ENCODE measurements around the gene KBTBD6. TPM values are rescaled to one million over a fixed set of nuclear protein-coding genes. Genes with fewer than 3 reads are reported as not detected.

KBTBD6 gene
- total RNA-seq, 2 experiments from 2014 or later: 8.3 to 11.1 TPM

DNA sequence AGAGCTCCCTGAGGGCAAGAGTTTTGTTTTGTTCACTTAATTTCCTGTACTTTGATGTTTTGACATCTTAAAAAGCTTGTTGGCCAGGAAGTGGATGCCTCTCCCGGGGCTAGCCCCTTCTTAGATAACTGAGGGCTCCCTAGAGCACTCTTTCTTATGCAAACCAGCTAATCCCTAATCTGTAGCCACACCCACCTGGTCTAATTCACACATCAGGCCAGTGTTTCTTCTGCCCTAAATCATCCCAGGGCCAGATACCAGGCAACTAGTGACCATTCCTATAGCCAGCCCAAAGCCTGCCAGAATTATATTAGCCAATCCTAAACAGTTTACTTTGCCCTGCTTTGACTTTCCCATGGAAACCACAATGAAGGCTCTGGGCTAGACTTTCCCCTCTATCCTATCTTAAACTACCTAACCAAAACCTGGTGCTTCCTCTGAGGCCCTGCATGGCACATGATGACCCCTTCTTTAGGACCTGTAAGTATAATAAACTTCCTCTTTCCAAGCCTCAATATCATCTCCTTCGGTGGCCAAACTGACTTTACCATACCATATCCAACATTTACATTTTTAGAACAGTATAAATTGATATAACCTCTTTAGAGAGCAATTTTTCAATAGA lies 46.5 kb downstream of the KBTBD6 start:
- CTCF ChIA-PET (ENCODE audit: unreplicated experiment): no interaction called here

DNA sequence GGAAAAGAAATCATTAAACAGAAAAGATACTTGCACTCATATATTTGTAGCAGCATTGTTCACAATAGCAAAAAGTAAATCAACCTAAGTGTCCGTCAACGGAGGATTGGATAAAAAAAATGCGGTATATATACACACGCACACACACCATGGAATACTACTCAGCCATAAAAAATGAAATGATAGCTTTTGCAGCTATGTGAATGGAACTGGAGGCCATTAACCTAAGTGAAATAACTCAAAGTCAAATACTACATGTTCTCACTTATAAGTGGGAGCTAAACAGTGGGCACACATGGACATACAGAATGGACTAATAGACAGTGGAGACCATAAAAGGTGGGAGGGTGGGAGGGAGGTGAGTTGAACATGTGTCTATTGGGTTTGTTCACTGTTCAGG lies 52.9 kb downstream of the KBTBD6 start:
- DNase-seq (ENCODE audit: low spot score): no peak
- Histone ChIP-seq H3K27ac (ENCODE audit: low read depth, low read length, poor library complexity, severe bottlenecking) (no peak overlapping the region), H3K4me2 (ENCODE audit: low read length) (no peak overlapping the region), H3K4me1 (ENCODE audit: insufficient read depth, low read length, poor library complexity, severe bottlenecking) (no peaks in the 10 kb centered on the region), H3K4me3 (ENCODE audit: low read depth, low read length, poor library complexity, severe bottlenecking) (no peak overlapping the region), H3K9me2 (ENCODE audit: insufficient read depth, low read length) (no peaks in the 10 kb centered on the region), H3K9me3 (ENCODE audit: low read length) (no peaks in the 10 kb centered on the region), H4K20me1 (ENCODE audit: insufficient read depth, low read length) (no peaks in the 10 kb centered on the region), H2AFZ (ENCODE audit: low read length) (no peak overlapping the region), H3K36me3 (ENCODE audit: insufficient read depth, low read length) (peaks cover 58% of the 10 kb centered on the region), H3K79me2 (ENCODE audit: insufficient read depth, low read depth, low read length) (no peaks in the 10 kb centered on the region)
- intact Hi-C loops (cut with micrococcal nuclease; ENCODE audit: unreplicated experiment): loop anchor here (10.0 kb wide), 1 partner anchor 575 kb away; no protein-coding TSS in a partner anchor
- no TSS peak for BruUV-seq (replicated peaks)
- POLR2A ChIA-PET: no interaction called here
- CTCF ChIA-PET (ENCODE audit: unreplicated experiment): no interaction called here
- TF ChIP-seq, protein P1, sequence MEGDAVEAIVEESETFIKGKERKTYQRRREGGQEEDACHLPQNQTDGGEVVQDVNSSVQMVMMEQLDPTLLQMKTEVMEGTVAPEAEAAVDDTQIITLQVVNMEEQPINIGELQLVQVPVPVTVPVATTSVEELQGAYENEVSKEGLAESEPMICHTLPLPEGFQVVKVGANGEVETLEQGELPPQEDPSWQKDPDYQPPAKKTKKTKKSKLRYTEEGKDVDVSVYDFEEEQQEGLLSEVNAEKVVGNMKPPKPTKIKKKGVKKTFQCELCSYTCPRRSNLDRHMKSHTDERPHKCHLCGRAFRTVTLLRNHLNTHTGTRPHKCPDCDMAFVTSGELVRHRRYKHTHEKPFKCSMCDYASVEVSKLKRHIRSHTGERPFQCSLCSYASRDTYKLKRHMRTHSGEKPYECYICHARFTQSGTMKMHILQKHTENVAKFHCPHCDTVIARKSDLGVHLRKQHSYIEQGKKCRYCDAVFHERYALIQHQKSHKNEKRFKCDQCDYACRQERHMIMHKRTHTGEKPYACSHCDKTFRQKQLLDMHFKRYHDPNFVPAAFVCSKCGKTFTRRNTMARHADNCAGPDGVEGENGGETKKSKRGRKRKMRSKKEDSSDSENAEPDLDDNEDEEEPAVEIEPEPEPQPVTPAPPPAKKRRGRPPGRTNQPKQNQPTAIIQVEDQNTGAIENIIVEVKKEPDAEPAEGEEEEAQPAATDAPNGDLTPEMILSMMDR (conservative IDR thresholded peaks at IDR 0.05; ENCODE audit: low read length): no peak
- no peak for TF ChIP-seq EZH2phosphoT487 (IDR thresholded peaks at IDR 0.05; ENCODE audit: borderline replicate concordance, low read depth, low read length)

More for the DNA sequence above, 46.5 kb downstream of the KBTBD6 start:
- no peaks in the 10 kb centered on the region for H3K4me1 ChIP-seq (ENCODE audit: insufficient read depth, low read length, poor library complexity, severe bottlenecking)
- TF ChIP-seq EZH2phosphoT487 (IDR thresholded peaks at IDR 0.05; ENCODE audit: borderline replicate concordance, low read depth, low read length): no peak
- TF ChIP-seq, protein P1 (conservative IDR thresholded peaks at IDR 0.05; ENCODE audit: low read length): no peak
- H3K36me3 ChIP-seq (ENCODE audit: insufficient read depth, low read length): peaks cover 29% of the 10 kb centered on the region
- H2AFZ ChIP-seq (ENCODE audit: low read length): no peak overlapping the region
- no peak overlapping the region for H3K4me2 ChIP-seq (ENCODE audit: low read length)
- no peak overlapping the region for H3K27ac ChIP-seq (ENCODE audit: low read depth, low read length, poor library complexity, severe bottlenecking)
- no peaks in the 10 kb centered on the region for H4K20me1 ChIP-seq (ENCODE audit: insufficient read depth, low read length)
- DNase-seq (ENCODE audit: low spot score): no peak
- H3K9me3 ChIP-seq (ENCODE audit: low read length): no peaks in the 10 kb centered on the region
- no TSS peak for BruUV-seq (replicated peaks)
- no peaks in the 10 kb centered on the region for H3K79me2 ChIP-seq (ENCODE audit: insufficient read depth, low read depth, low read length)
- POLR2A ChIA-PET: interaction anchor here (0.7 kb wide), 1 partner anchor 13 kb away, joined by 3 read pairs; no protein-coding TSS in a partner anchor
- intact Hi-C loops (cut with micrococcal nuclease; ENCODE audit: unreplicated experiment): no loop called here
- no peak overlapping the region for H3K4me3 ChIP-seq (ENCODE audit: low read depth, low read length, poor library complexity, severe bottlenecking)
- no peaks in the 10 kb centered on the region for H3K9me2 ChIP-seq (ENCODE audit: insufficient read depth, low read length)

Small RNA genes within 50 kb of the gene (microRNA-seq; reads per million reads assigned to microRNA genes)
- not detected for gene MIR3168 (ENCODE audit: borderline replicate concordance)

Small RNA genes within 50 kb of the gene (small RNA-seq; reads per million reads assigned to genes)
- gene MIR3168: not detected
- gene RN7SL597P: not detected

Other genes with a start within 250 kb of the KBTBD6 start
- 106 and 111 TPM in 2 replicates for gene ELF1, start 113.5 kb downstream of the KBTBD6 start, total RNA-seq (2014; rRNA removed; shearing (Covaris generic))
- 248 and 276 TPM in 2 replicates for gene ELF1, start 113.5 kb downstream of the KBTBD6 start, total RNA-seq (2022)
- gene WBP4, start 71.3 kb downstream of the KBTBD6 start, total RNA-seq (2014; rRNA removed; shearing (Covaris generic)): 5.9 and 7.9 TPM in 2 replicates
- 7.3 and 8.6 TPM in 2 replicates for gene WBP4, start 71.3 kb downstream of the KBTBD6 start, total RNA-seq (2022)
- 4.8 and 6.5 TPM in 2 replicates for gene KBTBD7, start 61.8 kb upstream of the KBTBD6 start, total RNA-seq (2014; rRNA removed; shearing (Covaris generic))
- gene KBTBD7, start 61.8 kb upstream of the KBTBD6 start, total RNA-seq (2022): 3.1 TPM in 2 replicates
- 22.1 and 24.9 TPM in 2 replicates for gene MTRF1, start 130.8 kb upstream of the KBTBD6 start, total RNA-seq (2014; rRNA removed; shearing (Covaris generic))
- 25.3 and 31.3 TPM in 2 replicates for gene MTRF1, start 130.8 kb upstream of the KBTBD6 start, total RNA-seq (2022)
- 22.1 and 22.4 TPM in 2 replicates for gene NAA16, start 178.5 kb upstream of the KBTBD6 start, total RNA-seq (2014; rRNA removed; shearing (Covaris generic))
- gene NAA16, start 178.5 kb upstream of the KBTBD6 start, total RNA-seq (2022): 44.1 and 45.9 TPM in 2 replicates

Data from OCI-LY7 (cell line).